HepG2 (cell line): ENCODE data around the gene GNG7. TPM values are rescaled to one million over a fixed set of nuclear protein-coding genes. Genes with fewer than 3 reads are reported as not detected.

Experiments
- ARNTL ChIP-seq: sonication (generic); formaldehyde crosslinking; IDR thresholded peaks from 2 replicates; pipeline ENCODE4 v1.4.0; 2020; ENCODE audit warnings: mild to moderate bottlenecking, missing genetic modification reagents
- BORCS8-MEF2B ChIP-seq: sonication (generic); formaldehyde crosslinking; IDR thresholded peaks from 2 replicates; pipeline ENCODE4 v1.8.0; 2022; ENCODE audit warnings: mild to moderate bottlenecking, missing genetic modification reagents
- HES4 ChIP-seq: sonication (generic); formaldehyde crosslinking; IDR thresholded peaks from 2 replicates; pipeline ENCODE4 v1.9.0; 2021; ENCODE audit warnings: mild to moderate bottlenecking, missing genetic modification reagents, borderline replicate concordance
- HNRNPLL ChIP-seq: fragments of 200-400 bp; formaldehyde crosslinking; IDR thresholded peaks from 2 replicates; pipeline ENCODE4 v1.6.1; 2017; ENCODE audit warnings: mild to moderate bottlenecking, low read depth, low read length; ENCODE audit not compliant: poor library complexity, severe bottlenecking
- JDP2 ChIP-seq: sonication (generic); formaldehyde crosslinking; IDR thresholded peaks from 2 replicates; pipeline ENCODE4 v1.8.1; 2022; ENCODE audit warnings: missing genetic modification reagents, borderline replicate concordance
- MED8 ChIP-seq: sonication (generic); formaldehyde crosslinking; IDR thresholded peaks from 2 replicates; pipeline ENCODE4 v1.8.1; 2023; ENCODE audit warnings: mild to moderate bottlenecking, missing genetic modification reagents; ENCODE audit not compliant: insufficient replicate concordance
- NBN ChIP-seq: fragments of 450-650 bp; conservative IDR thresholded peaks from 2 replicates; pipeline ENCODE4 v1.6.1; 2017
- PHB2 ChIP-seq: fragments of 450-650 bp; IDR thresholded peaks from 2 replicates; pipeline ENCODE4 v1.6.1; 2018; ENCODE audit not compliant: partially characterized antibody
- PHF21A ChIP-seq: sonication (generic); formaldehyde crosslinking; IDR thresholded peaks from 2 replicates; pipeline ENCODE4 v1.5.0; 2020; ENCODE audit warnings: mild to moderate bottlenecking, missing genetic modification reagents
- POLR2G ChIP-seq: fragments of 200-400 bp; formaldehyde crosslinking; IDR thresholded peaks from 2 replicates; pipeline ENCODE4 v1.6.1; 2018; ENCODE audit warnings: mild to moderate bottlenecking, low read depth, low read length, moderate library complexity
- SUZ12 ChIP-seq: fragments of 150-350 bp; IDR thresholded peaks from 2 replicates; pipeline ENCODE4 v1.6.1; 2014; ENCODE audit warnings: low read depth, low read length
- TSC22D2 ChIP-seq: sonication (generic); formaldehyde crosslinking; IDR thresholded peaks from 2 replicates; pipeline ENCODE4 v1.5.1; 2020; ENCODE audit warnings: missing genetic modification reagents, mild to moderate bottlenecking, borderline replicate concordance
- ZFP41 ChIP-seq: sonication (generic); formaldehyde crosslinking; IDR thresholded peaks from 2 replicates; pipeline ENCODE4 v1.4.0; 2020; ENCODE audit warnings: mild to moderate bottlenecking, missing genetic modification reagents, borderline replicate concordance
- ZNF329 ChIP-seq: sonication (generic); formaldehyde crosslinking; IDR thresholded peaks from 2 replicates; pipeline ENCODE4 v1.9.0; 2021; ENCODE audit warnings: low read depth, mild to moderate bottlenecking, missing genetic modification reagents
- ZNF44 ChIP-seq: sonication (generic); formaldehyde crosslinking; IDR thresholded peaks from 2 replicates; pipeline ENCODE4 v1.5.1; 2020; ENCODE audit warnings: mild to moderate bottlenecking, missing genetic modification reagents
- ZNF570 ChIP-seq: sonication (generic); formaldehyde crosslinking; IDR thresholded peaks from 2 replicates; pipeline ENCODE4 v1.4.0; 2020; ENCODE audit warnings: mild to moderate bottlenecking, missing genetic modification reagents, borderline replicate concordance
- ZNF7 ChIP-seq: IDR thresholded peaks from 2 replicates; pipeline ENCODE4 v1.6.1; 2016; ENCODE audit warnings: missing biosample characterization, missing genetic modification reagents
- ZNF850 ChIP-seq: sonication (generic); formaldehyde crosslinking; conservative IDR thresholded peaks from 2 replicates; pipeline ENCODE4 v1.9.0; 2021; ENCODE audit warnings: mild to moderate bottlenecking, missing genetic modification reagents
- polyA plus RNA-seq, 8 experiments: library from polyadenylated mRNA; depleted of rRNA in 3 of 8; stranded (reverse) in 7 of 8; unstranded in 1 of 8; fragments of >200 nt; fragmentation: Illumina TruSeq in 4 of 8; extraction: Trizol in 4 of 8; gene quantifications; 2 replicates each; pipeline versions ENCODE4 v1.2.1 to v1.2.3, GENCODE V29; 2011 to 2016; ENCODE audit warnings: low read depth in 4 of 8, missing spikeins in 1 of 8, mixed read lengths in 1 of 8; ENCODE audit not compliant: insufficient read depth in 1 of 8
- total RNA-seq, 5 experiments: library from RNA; depleted of rRNA; stranded (reverse); fragments of >200 nt; fragmentation: Illumina TruSeq; extraction: Trizol; gene quantifications; 2 replicates each; pipeline ENCODE4 v1.2.3, GENCODE V29; 2016; ENCODE audit warnings: low read depth in 1 of 5
- TF ChIP-seq, protein P1 (sequence below): sonication (generic); formaldehyde crosslinking; IDR thresholded peaks from 2 replicates; pipeline ENCODE4 v1.5.1; 2020; ENCODE audit warnings: missing genetic modification reagents, mild to moderate bottlenecking, borderline replicate concordance
- TF ChIP-seq, protein P2 (sequence below): sonication (generic); formaldehyde crosslinking; IDR thresholded peaks from 2 replicates; pipeline ENCODE4 v1.8.1; 2022; ENCODE audit warnings: low read depth, mild to moderate bottlenecking, missing genetic modification reagents
- TF ChIP-seq, protein P3 (sequence below): sonication (generic); formaldehyde crosslinking; IDR thresholded peaks from 2 replicates; pipeline ENCODE4 v1.5.0; 2020; ENCODE audit warnings: missing genetic modification reagents

GNG7 gene
- total and polyA plus RNA-seq, 2 of the 13 experiments (the other 11 are each of a cell fraction or from before 2014, with no cell fraction given): 1.4 to 3.3 TPM

DNA sequence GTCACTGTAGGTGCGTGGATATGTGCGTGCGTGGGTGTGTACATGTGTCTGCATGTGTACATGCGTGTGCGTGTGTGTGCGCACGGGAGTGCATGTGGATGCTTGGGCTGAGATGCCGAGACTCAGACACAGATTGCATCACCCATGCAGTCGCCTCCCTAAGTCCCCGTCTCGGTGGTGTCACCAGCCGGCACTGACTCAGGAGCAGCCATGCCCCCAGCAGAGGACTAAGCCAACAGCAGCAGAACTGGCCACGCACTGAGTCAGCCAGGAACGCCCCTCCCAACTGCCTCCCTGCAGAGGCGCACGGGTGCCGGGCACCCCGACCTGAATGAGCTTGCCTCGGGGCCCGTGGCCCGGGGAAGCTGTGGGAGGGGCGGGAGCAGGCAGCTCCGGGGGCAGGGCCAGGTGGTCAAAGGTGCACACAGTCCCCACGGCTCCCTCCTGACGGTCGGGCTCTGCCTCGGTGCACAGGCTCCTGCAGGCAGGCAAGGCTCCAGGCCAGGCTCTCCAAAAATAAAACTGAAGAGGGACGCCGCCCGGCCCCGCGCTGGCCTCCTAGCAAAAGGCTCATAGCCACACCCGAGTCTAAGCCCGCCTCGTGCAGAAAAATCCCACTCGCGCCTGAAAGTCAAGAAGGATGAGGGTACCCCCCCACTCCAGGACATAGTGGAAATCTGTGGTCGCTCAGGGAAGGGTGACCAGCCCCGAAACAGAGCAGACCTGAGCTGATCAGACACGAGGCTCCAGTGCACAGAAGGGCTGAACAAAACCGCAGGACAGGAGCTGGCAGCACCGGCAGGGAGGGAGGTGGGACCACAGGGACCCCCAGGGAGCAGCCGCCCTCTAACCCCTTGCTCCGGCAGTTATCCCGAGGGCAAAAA, 177.4 kb downstream of the GNG7 start (continued):
- TF ChIP-seq, protein P1, sequence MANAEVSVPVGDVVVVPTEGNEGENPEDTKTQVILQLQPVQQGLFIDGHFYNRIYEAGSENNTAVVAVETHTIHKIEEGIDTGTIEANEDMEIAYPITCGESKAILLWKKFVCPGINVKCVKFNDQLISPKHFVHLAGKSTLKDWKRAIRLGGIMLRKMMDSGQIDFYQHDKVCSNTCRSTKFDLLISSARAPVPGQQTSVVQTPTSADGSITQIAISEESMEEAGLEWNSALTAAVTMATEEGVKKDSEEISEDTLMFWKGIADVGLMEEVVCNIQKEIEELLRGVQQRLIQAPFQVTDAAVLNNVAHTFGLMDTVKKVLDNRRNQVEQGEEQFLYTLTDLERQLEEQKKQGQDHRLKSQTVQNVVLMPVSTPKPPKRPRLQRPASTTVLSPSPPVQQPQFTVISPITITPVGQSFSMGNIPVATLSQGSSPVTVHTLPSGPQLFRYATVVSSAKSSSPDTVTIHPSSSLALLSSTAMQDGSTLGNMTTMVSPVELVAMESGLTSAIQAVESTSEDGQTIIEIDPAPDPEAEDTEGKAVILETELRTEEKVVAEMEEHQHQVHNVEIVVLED (CRISPR knock-in tag): no peak
- no peak for TF ChIP-seq TSC22D2
- no peak for TF ChIP-seq NBN
- TF ChIP-seq, protein P2, sequence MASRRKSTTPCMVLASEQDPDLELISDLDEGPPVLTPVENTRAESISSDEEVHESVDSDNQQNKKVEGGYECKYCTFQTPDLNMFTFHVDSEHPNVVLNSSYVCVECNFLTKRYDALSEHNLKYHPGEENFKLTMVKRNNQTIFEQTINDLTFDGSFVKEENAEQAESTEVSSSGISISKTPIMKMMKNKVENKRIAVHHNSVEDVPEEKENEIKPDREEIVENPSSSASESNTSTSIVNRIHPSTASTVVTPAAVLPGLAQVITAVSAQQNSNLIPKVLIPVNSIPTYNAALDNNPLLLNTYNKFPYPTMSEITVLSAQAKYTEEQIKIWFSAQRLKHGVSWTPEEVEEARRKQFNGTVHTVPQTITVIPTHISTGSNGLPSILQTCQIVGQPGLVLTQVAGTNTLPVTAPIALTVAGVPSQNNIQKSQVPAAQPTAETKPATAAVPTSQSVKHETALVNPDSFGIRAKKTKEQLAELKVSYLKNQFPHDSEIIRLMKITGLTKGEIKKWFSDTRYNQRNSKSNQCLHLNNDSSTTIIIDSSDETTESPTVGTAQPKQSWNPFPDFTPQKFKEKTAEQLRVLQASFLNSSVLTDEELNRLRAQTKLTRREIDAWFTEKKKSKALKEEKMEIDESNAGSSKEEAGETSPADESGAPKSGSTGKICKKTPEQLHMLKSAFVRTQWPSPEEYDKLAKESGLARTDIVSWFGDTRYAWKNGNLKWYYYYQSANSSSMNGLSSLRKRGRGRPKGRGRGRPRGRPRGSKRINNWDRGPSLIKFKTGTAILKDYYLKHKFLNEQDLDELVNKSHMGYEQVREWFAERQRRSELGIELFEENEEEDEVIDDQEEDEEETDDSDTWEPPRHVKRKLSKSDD (CRISPR knock-in tag): no peak
- no peak for TF ChIP-seq JDP2 (CRISPR knock-in tag)
- TF ChIP-seq ZNF329 (CRISPR knock-in tag): no peak
- TF ChIP-seq HNRNPLL: peak; percentile 25
- 0 out of 2 replicates have a peak, but pooled peaks have one; percentile 39 for TF ChIP-seq ARNTL (CRISPR knock-in tag)
- TF ChIP-seq, protein P3, sequence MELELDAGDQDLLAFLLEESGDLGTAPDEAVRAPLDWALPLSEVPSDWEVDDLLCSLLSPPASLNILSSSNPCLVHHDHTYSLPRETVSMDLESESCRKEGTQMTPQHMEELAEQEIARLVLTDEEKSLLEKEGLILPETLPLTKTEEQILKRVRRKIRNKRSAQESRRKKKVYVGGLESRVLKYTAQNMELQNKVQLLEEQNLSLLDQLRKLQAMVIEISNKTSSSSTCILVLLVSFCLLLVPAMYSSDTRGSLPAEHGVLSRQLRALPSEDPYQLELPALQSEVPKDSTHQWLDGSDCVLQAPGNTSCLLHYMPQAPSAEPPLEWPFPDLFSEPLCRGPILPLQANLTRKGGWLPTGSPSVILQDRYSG (CRISPR knock-in tag): no peak
- TF ChIP-seq MED8 (CRISPR knock-in tag): no peak
- TF ChIP-seq BORCS8-MEF2B (CRISPR knock-in tag): no peak
- no peak for TF ChIP-seq ZNF850 (CRISPR knock-in tag)
- no peak for TF ChIP-seq POLR2G
- no peak for TF ChIP-seq ZNF7 (CRISPR knock-in tag)
- TF ChIP-seq PHF21A (CRISPR knock-in tag): no peak
- no peak for TF ChIP-seq HES4
- TF ChIP-seq PHB2: no peak
- no peak for TF ChIP-seq SUZ12
- no peak for TF ChIP-seq ZNF570 (CRISPR knock-in tag)
- no peak for TF ChIP-seq ZNF44
- no peak for TF ChIP-seq ZFP41 (CRISPR knock-in tag)
